NCI-H345 treated with DMSO at 0.1 percent for 48 hours (cell line): ENCODE data around the gene MTMR1.

Experiments used
- DNase-seq: peaks from one replicate; lab custom pipeline; 2025; ENCODE audit not compliant: unreplicated experiment; lab: John Stamatoyannopoulos, UW

MTMR1 gene

DNA sequence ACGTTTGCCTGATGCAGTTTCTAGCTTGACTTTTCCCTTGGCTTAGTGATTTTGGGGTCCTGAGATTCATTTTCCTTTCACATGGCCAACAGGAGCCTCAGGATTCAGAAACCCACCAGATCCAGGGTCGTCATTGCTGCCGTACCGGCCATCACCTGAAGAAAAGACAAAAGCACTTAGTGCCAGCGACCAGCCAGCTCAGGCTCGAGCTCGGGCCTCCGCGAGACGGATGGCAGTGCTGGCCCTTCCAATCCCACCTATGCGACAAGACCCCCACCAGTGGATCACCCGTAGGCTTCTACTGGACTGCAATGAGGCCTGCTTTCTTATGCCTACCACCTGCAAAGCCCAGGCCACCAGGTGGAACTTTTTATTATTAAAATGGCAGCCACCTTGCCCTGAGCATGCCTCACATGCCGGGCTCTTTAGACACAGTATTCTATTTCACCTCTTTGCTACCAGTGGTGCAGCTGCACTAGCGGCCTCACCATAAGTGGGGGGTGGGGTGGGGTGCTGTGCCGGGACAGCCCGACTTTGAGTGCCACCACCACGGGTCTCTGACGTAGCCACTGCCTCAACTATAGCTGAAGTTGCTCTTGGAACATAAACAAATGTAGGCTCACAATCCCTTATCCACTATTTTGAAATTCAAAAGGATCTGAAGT lies 84.3 kb downstream of the MTMR1 start:
- no peak for DNase-seq

DNA sequence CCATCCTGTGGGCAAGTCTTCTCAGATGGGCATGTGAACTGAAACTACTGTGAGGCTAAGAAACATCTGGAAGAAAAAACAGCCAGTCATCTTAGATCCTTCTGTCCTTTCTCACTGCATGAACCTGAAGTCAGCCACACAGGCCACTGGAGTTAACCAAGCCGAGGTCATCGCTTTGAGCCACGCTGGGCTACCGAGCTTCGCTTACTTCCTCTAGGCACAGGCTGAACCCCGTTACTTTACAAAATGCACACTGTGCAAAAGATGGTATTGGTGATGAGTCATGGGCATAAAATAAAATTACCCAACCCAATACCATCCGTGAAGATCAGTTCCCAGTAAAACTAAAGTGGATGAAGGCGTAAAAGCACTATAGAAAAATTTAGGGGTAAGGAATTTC lies 86.2 kb downstream of the MTMR1 start:
- DNase-seq, result no peak

DNA sequence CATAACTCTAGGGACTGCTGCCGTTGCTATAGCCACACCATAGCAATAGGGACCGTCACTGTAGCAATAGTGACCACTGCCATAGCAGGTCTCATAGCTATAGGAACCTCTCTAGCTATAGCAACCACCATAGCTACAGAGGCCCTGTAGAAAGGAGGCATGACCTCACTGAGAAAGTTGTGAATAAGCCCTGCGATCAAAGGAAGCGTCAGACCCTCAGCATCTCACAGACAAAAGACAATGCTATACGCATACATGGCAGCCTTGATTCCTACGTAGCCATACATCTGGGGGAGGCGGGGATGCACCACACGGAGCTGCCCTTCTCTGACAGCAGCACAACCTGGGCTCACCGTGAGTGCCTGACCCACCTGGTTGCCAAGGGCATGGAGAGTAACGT lies 88.5 kb downstream of the MTMR1 start:
- DNase-seq, result no peak

DNA sequence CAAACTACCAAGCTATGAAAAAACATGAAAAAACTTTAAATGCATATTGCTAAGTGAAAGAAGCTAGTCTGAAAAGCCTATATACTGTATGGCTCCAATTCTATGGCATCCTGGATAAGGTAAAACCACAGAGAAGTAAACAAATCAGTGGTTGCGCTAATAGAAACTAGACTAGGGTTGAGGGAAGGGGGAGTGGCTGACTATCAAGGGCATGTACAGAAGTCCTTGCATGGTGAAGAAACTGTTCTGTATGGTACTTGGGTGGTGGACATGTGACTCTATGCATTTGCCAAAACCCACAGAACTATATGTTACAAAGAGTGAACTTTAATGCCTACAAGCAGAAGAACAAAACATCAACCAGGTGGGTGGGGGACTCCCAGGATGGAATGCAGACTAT lies 96.8 kb downstream of the MTMR1 start:
- no peak for DNase-seq

DNA sequence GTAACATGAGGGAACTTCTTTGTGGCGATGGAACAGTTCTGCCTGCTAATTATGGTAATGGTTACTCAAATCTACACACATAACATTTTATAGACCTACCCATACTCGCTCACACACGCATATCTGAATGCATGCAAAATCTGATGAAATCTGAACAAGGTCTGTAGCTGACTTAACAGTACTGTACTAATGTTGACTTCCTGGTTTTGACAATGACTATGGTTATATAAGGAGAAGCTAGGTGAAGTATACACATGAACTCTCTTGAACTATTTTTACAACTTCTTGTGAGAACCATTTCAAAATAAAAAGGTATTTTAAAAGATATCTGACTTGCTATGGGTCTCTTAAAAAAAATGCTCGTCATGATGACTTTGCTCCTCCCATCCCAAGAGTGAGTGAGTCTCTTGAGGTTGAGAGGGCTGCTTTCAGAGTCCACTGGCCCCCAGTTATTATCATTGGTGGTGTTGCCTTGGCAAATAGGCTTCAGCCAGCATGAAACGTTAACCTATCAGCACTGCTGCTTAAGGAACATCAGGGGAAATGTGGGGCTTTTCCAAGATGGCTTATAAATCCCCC lies 99.8 kb downstream of the MTMR1 start:
- DNase-seq, result no peak

DNA sequence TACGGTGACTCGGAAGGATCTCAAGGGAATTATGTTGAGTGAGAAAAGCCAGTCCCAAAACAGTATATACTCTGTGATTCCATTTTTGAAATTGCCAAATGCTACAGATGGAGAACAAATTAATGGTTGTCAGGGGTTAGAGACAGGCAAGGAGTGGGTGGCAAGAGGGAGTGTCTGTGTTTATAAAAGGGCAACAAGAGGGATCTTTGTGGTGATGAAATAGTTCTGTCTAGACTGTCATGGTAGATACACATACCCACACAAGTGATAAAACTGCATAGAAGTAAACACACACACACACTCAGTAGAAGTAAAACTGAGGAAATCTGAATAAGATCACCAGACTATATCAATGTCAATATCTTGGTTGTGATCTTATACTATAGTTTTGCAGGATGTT lies 112.5 kb downstream of the MTMR1 start:
- no peak for DNase-seq

DNA sequence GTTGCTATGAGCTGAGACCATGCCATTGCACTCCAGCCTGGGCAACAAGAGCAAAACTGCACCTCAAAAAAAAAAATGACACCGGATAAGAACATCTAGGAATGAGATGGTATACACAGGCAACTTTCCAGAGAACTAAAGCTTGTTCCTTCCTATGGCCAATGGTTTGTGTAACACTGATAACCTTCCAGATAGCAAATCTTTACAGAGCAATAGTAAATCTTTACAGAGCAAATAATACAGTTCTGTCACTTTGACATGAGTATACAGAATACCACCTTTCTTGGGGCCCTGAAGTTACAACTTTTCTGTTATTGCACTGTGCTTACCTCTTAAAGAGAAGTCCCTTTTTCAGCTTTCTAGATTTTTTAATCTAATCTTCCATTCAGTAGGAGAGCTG lies 113.6 kb downstream of the MTMR1 start:
- DNase-seq, result no peak

DNA sequence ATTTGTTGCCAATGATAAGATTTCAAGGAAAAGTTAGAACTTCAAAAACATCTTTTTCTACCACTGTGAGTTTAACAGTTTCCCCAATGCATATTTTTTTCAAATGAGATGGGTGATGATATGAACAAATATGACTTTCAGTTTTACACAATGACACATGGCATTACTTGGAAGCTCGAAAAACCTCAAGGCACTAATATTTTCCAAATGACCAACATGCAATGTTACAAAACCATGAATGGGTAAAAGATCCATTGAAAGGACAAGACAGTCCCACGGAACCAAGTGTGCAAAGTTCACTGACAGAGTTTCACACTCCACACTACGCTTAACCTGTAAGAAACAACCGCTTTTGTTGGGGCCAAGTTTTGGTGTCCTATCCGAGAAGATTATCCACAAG lies 120.7 kb downstream of the MTMR1 start:
- DNase-seq, result no peak
